ENCODE measurements around the gene CDR2. TPM values are rescaled to one million over a fixed set of nuclear protein-coding genes. Genes with fewer than 3 reads are reported as not detected.
A peak's percentile ranks its signal among the peaks of the same experiment; 100 is the strongest.

The CDR2 gene
- total and polyA plus RNA-seq, 9 of the 15 experiments (the other 6 are each of a cell fraction or from before 2014, with no cell fraction given): 4.6 to 30.3 (median 19.9) TPM

GRCh38 chr16:22355487-22355908 lies 18.9 kb downstream of the CDR2 start (continued):
- TF ChIP-seq CUX1 (CRISPR knock-in tag; IDR thresholded peaks at IDR 0.05) (no peak), ZNF57 (CRISPR knock-in tag; IDR thresholded peaks at IDR 0.05) (no peak), PTTG1 (tag; IDR thresholded peaks at IDR 0.05; ENCODE audit: low read depth) (peak; percentile 66; the same call in 1 of the 2 replicates), ZNF766 (CRISPR knock-in tag; conservative IDR thresholded peaks at IDR 0.05) (0 out of 2 replicates have a peak, but pooled peaks have one; percentile 36), GTF2B (IDR thresholded peaks at IDR 0.05; ENCODE audit: extremely low read depth, insufficient read length) (no peak), ZNF740 (CRISPR knock-in tag; IDR thresholded peaks at IDR 0.05) (no peak), ZNF740 (tag; IDR thresholded peaks at IDR 0.05) (0 out of 4 replicates have a peak, but pooled peaks of 1 of the 2 experiments have one; percentile 66), ZNF311 (CRISPR knock-in tag; IDR thresholded peaks at IDR 0.05) (peak; percentile 75), ID3 (CRISPR knock-in tag; IDR thresholded peaks at IDR 0.05) (0 out of 2 replicates have a peak, but pooled peaks have one; percentile 46), ID3 (tag; IDR thresholded peaks at IDR 0.05) (no peak), NR2F6 (CRISPR knock-in tag; IDR thresholded peaks at IDR 0.05) (no peak), CBX2 (IDR thresholded peaks at IDR 0.05; ENCODE audit: insufficient read depth, low read length, poor library complexity, severe bottlenecking) (no peak), SPI1 (IDR thresholded peaks at IDR 0.05; ENCODE audit: borderline replicate concordance, low read depth, low read length) (no peak), MTA2 (IDR thresholded peaks at IDR 0.05; ENCODE audit: low read depth) (no peak), CBFA2T3 (IDR thresholded peaks at IDR 0.05) (no peak), POLR2A (conservative IDR thresholded peaks at IDR 0.05) (no peak), SNRNP70 (optimal IDR thresholded peaks at IDR 0.05; ENCODE audit: low read depth, low read length) (no peak), NCOA1 (IDR thresholded peaks at IDR 0.05; ENCODE audit: low read depth) (no peak), ZNF398 (CRISPR knock-in tag; IDR thresholded peaks at IDR 0.05) (no peak), DIDO1 (tag; IDR thresholded peaks at IDR 0.05; ENCODE audit: low read depth) (no peak), MCM5 (IDR thresholded peaks at IDR 0.05; ENCODE audit: low read depth) (no peak), DPF2 (IDR thresholded peaks at IDR 0.05) (no peak)
